K562 (cell line): ENCODE measurements around the gene UBE2V1. TPM values are rescaled to one million over a fixed set of nuclear protein-coding genes. Genes with fewer than 3 reads are reported as not detected.
A peak's percentile ranks its signal among the peaks of the same experiment; 100 is the strongest.

ENCODE experiments used
- ARNT ChIP-seq, 2 experiments: fragments of 450-650 bp; IDR thresholded peaks; 2 replicates each; pipeline ENCODE4 v1.6.1; 2016; ENCODE audit warnings: mild to moderate bottlenecking in 1 of 2
- CBFA2T3 ChIP-seq: fragments of 450-650 bp; IDR thresholded peaks from 2 replicates; pipeline ENCODE4 v1.6.1; 2017
- CBX8 ChIP-seq: fragments of 200-600 bp; sonication (generic); IDR thresholded peaks from 2 replicates; pipeline ENCODE4 v1.6.1; 2012; ENCODE audit warnings: borderline replicate concordance, mixed run types, low read depth, mild to moderate bottlenecking, moderate library complexity, mixed read lengths, low read length, control low read depth, inconsistent platforms; ENCODE audit not compliant: poor library complexity, severe bottlenecking; ENCODE audit errors: extremely low read depth
- CCAR2 ChIP-seq: fragments of 200-400 bp; formaldehyde crosslinking; IDR thresholded peaks from 2 replicates; pipeline ENCODE4 v1.6.1; 2017; ENCODE audit warnings: mild to moderate bottlenecking, low read depth, low read length
- E2F6 ChIP-seq, 2 experiments: IDR thresholded peaks; 2 replicates each; pipeline ENCODE4 v1.6.1; 2011; ENCODE audit warnings: borderline replicate concordance in 1 of 2, control low read depth in 1 of 2, low read depth in 1 of 2, low read length in 1 of 2, mild to moderate bottlenecking in 1 of 2, mixed read lengths in 1 of 2, moderate library complexity in 1 of 2; ENCODE audit not compliant: insufficient read depth in 1 of 2, insufficient read length in 1 of 2, poor library complexity in 1 of 2, severe bottlenecking in 1 of 2; ENCODE audit errors: extremely low read depth in 1 of 2
- FOXM1 ChIP-seq, 2 experiments: fragments of 450-650 bp in 1 of 2; sonication (generic) in 1 of 2; formaldehyde crosslinking in 1 of 2; IDR thresholded peaks; 2 replicates each; pipeline versions ENCODE4 v1.6.1 to v1.9.0; 2017 to 2022; ENCODE audit warnings: low read depth in 2 of 2, mild to moderate bottlenecking in 2 of 2, missing genetic modification reagents in 1 of 2, moderate library complexity in 1 of 2
- GATAD2B ChIP-seq: fragments of 450-650 bp; IDR thresholded peaks from 2 replicates; pipeline ENCODE4 v1.6.1; 2017; ENCODE audit warnings: mild to moderate bottlenecking, borderline replicate concordance
- GTF2A2 ChIP-seq: IDR thresholded peaks from 2 replicates; pipeline ENCODE4 v1.6.1; 2016; ENCODE audit warnings: mild to moderate bottlenecking, missing genetic modification characterization, missing compliant biosample characterization
- HEY1 ChIP-seq: fragments of 250-450 bp; sonication (Bioruptor Pico); IDR thresholded peaks from 2 replicates; pipeline ENCODE4 v1.5.0; 2020; ENCODE audit warnings: mild to moderate bottlenecking, moderate library complexity, borderline replicate concordance
- KDM4B ChIP-seq, 2 experiments: fragments of 450-650 bp in 1 of 2; sonication (generic) in 1 of 2; IDR thresholded peaks; 2 replicates each; pipeline ENCODE4 v1.6.1; 2016 to 2017; ENCODE audit warnings: borderline replicate concordance in 2 of 2, antibody characterized with exemption in 1 of 2, low read depth in 1 of 2, mild to moderate bottlenecking in 1 of 2
- MEF2A ChIP-seq: IDR thresholded peaks from 2 replicates; pipeline ENCODE4 v1.6.1; 2011; ENCODE audit warnings: low read depth, mild to moderate bottlenecking, low read length, moderate library complexity; ENCODE audit not compliant: control insufficient read depth
- MTA3 ChIP-seq: fragments of 450-650 bp; formaldehyde crosslinking; IDR thresholded peaks from 2 replicates; pipeline ENCODE4 v1.6.1; 2017; ENCODE audit warnings: mild to moderate bottlenecking, borderline replicate concordance
- MYNN ChIP-seq, 2 experiments: sonication (generic); formaldehyde crosslinking in 1 of 2; IDR thresholded peaks; 2 replicates each; pipeline versions ENCODE4 v1.5.0 to v1.6.1; 2016 to 2020; ENCODE audit warnings: antibody characterized with exemption in 1 of 2, missing genetic modification reagents in 1 of 2
- NONO ChIP-seq, 2 experiments: fragments of 200-400 bp in 1 of 2; fragments of 450-650 bp in 1 of 2; formaldehyde crosslinking in 1 of 2; IDR thresholded peaks; 2 replicates each; pipeline ENCODE4 v1.6.1; 2017; ENCODE audit warnings: low read depth in 2 of 2, mild to moderate bottlenecking in 2 of 2, moderate library complexity in 2 of 2, low read length in 1 of 2
- POLR2B ChIP-seq: fragments of 450-650 bp; IDR thresholded peaks from 2 replicates; pipeline ENCODE4 v1.6.1; 2018; ENCODE audit warnings: low read depth; ENCODE audit not compliant: partially characterized antibody
- SAFB ChIP-seq: fragments of 200-400 bp; formaldehyde crosslinking; IDR thresholded peaks from 2 replicates; pipeline ENCODE4 v1.6.1; 2017; ENCODE audit warnings: low read depth, low read length, borderline replicate concordance
- SMAD2 ChIP-seq: fragments of 150-350 bp; IDR thresholded peaks from 2 replicates; pipeline ENCODE4 v1.6.1; 2014; ENCODE audit warnings: low read depth, mild to moderate bottlenecking, low read length
- ZNF3 ChIP-seq: fragments of 250-450 bp; sonication (Bioruptor Pico); IDR thresholded peaks from 2 replicates; pipeline ENCODE4 v1.5.0; 2021; ENCODE audit warnings: mild to moderate bottlenecking, moderate library complexity
- polyA plus RNA-seq, 8 experiments: library from polyadenylated mRNA; depleted of rRNA in 4 of 8; stranded (reverse) in 5 of 8; unstranded in 3 of 8; fragments of >200 nt; fragmentation: Nextera tagmentation in 2 of 8; fragmentation: Illumina TruSeq in 1 of 8; extraction: Ambion mirVana in 2 of 8; extraction: Trizol in 1 of 8; gene quantifications; 2 replicates each; pipeline versions ENCODE4 v1.2.1 to v1.2.3, GENCODE V29; 2011 to 2014; ENCODE audit warnings: inconsistent platforms in 1 of 8, missing spikeins in 1 of 8
- total RNA-seq, 7 experiments: library from RNA; depleted of rRNA in 6 of 7; stranded (reverse); fragments of >200 nt in 6 of 7; fragmentation: Illumina TruSeq in 2 of 7; extraction: Trizol in 2 of 7; gene quantifications; 2 replicates each; pipeline versions ENCODE4 v1.2.1 to v1.2.3, GENCODE V29; 2011 to 2021; ENCODE audit warnings: low replicate concordance in 1 of 7
- TF ChIP-seq, protein P1 (sequence below): sonication (generic); formaldehyde crosslinking; IDR thresholded peaks from 2 replicates; pipeline ENCODE4 v1.8.0; 2022; ENCODE audit warnings: mild to moderate bottlenecking, missing genetic modification reagents, borderline replicate concordance
- TF ChIP-seq, protein P2 (sequence below): fragments of 250-450 bp; sonication (Bioruptor Pico); IDR thresholded peaks from 2 replicates; pipeline ENCODE4 v1.4.0; 2020; ENCODE audit warnings: mild to moderate bottlenecking

The UBE2V1 gene
- total and polyA plus RNA-seq, 9 of the 15 experiments (the other 6 are each of a cell fraction or from before 2014, with no cell fraction given): 93.0 to 357 (median 119) TPM

- 0 out of 2 replicates have a peak, but pooled peaks have one; percentile 17 for TF ChIP-seq HEY1 (CRISPR knock-in tag)
- TF ChIP-seq, protein P1, sequence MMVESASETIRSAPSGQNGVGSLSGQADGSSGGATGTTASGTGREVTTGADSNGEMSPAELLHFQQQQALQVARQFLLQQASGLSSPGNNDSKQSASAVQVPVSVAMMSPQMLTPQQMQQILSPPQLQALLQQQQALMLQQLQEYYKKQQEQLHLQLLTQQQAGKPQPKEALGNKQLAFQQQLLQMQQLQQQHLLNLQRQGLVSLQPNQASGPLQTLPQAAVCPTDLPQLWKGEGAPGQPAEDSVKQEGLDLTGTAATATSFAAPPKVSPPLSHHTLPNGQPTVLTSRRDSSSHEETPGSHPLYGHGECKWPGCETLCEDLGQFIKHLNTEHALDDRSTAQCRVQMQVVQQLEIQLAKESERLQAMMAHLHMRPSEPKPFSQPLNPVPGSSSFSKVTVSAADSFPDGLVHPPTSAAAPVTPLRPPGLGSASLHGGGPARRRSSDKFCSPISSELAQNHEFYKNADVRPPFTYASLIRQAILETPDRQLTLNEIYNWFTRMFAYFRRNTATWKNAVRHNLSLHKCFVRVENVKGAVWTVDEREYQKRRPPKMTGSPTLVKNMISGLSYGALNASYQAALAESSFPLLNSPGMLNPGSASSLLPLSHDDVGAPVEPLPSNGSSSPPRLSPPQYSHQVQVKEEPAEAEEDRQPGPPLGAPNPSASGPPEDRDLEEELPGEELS (CRISPR knock-in tag): 0 out of 2 replicates have a peak, but pooled peaks have one; percentile 24
- peak; percentile 63 to 67 for TF ChIP-seq NONO (IDR thresholded peaks at IDR 0.05; ENCODE audit: low read depth in 2 of 2, low read length in 1 of 2)
- TF ChIP-seq POLR2B: peak; percentile 77
- TF ChIP-seq MEF2A: no peak
- TF ChIP-seq, protein P2, sequence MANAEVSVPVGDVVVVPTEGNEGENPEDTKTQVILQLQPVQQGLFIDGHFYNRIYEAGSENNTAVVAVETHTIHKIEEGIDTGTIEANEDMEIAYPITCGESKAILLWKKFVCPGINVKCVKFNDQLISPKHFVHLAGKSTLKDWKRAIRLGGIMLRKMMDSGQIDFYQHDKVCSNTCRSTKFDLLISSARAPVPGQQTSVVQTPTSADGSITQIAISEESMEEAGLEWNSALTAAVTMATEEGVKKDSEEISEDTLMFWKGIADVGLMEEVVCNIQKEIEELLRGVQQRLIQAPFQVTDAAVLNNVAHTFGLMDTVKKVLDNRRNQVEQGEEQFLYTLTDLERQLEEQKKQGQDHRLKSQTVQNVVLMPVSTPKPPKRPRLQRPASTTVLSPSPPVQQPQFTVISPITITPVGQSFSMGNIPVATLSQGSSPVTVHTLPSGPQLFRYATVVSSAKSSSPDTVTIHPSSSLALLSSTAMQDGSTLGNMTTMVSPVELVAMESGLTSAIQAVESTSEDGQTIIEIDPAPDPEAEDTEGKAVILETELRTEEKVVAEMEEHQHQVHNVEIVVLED: peak; percentile 86
- peak; percentile 84 for TF ChIP-seq GATAD2B
- no peak for TF ChIP-seq SAFB
- peak; percentile 21 to 62 for TF ChIP-seq E2F6 (IDR thresholded peaks at IDR 0.05; ENCODE audit: borderline replicate concordance in 1 of 2, extremely low read depth in 1 of 2, insufficient read depth in 1 of 2, insufficient read length in 1 of 2, low read depth in 1 of 2, low read length in 1 of 2, poor library complexity in 1 of 2, severe bottlenecking in 1 of 2)
- TF ChIP-seq FOXM1 (IDR thresholded peaks at IDR 0.05; ENCODE audit: low read depth): no peak
- TF ChIP-seq FOXM1 (CRISPR knock-in tag; IDR thresholded peaks at IDR 0.05; ENCODE audit: low read depth): peak; percentile 76; the same call in 1 of the 2 replicates
- TF ChIP-seq ZNF3 (CRISPR knock-in tag): no peak
- no peak for TF ChIP-seq CCAR2
- no peak for TF ChIP-seq CBFA2T3
- TF ChIP-seq MTA3: no peak; the same call in 1 of the 2 replicates
- no peak for TF ChIP-seq SMAD2
- TF ChIP-seq ARNT (IDR thresholded peaks at IDR 0.05): no peak
- TF ChIP-seq GTF2A2 (tag): no peak
- 0 out of 2 replicates have a peak, but pooled peaks have one; percentile 39 for TF ChIP-seq MYNN (IDR thresholded peaks at IDR 0.05)
- no peak for TF ChIP-seq MYNN (CRISPR knock-in tag; IDR thresholded peaks at IDR 0.05)
- no peak for TF ChIP-seq CBX8
- TF ChIP-seq KDM4B (IDR thresholded peaks at IDR 0.05; ENCODE audit: borderline replicate concordance in 2 of 2, low read depth in 1 of 2): peak in 1 of 2 experiments; percentile 83; a peak in 1 of 4 replicates
These were observed at the start of gene UBE2V1 (continued) for GRCh38 chr20:50112512-50113419.
